HEK293 (cell line): ENCODE data around the gene PRR35.

ENCODE experiments used
- CTCF ChIA-PET: fragments of 350-600 bp; formaldehyde crosslinking; extraction: SDS; loops from one replicate; lab custom pipeline; 2021; ENCODE audit warnings: antibody characterized with exemption; lab: Yijun Ruan, JAX
- POLR2A ChIA-PET: fragments of 300-600 bp; formaldehyde crosslinking; extraction: SDS; loops from one replicate; lab custom pipeline; 2020; ENCODE audit warnings: antibody characterized with exemption, inconsistent platforms; lab: Yijun Ruan, JAX
- H3K27ac ChIP-seq: fragments of 200-500 bp; sonication (Bioruptor generic); 2 replicates; pipeline ENCODE4 v1.5.1; 2014; ENCODE audit warnings: low read depth, low read length, control low read depth, inconsistent platforms; ENCODE audit errors: extremely low read depth
- H3K36me3 ChIP-seq, 2 experiments: fragments of 200-500 bp in 1 of 2; sonication (Bioruptor generic) in 1 of 2; 1 replicate in 1 of 2; 2 replicates in 1 of 2; pipeline ENCODE4 v1.5.1; 2014 to 2017; ENCODE audit warnings: inconsistent platforms in 2 of 2, low read length in 2 of 2; ENCODE audit not compliant: control insufficient read depth in 2 of 2, insufficient read depth in 1 of 2
- H3K4me1 ChIP-seq: fragments of 200-500 bp; sonication (Bioruptor generic); 2 replicates; pipeline ENCODE4 v1.5.1; 2014; ENCODE audit warnings: mild to moderate bottlenecking, low read length, inconsistent platforms; ENCODE audit not compliant: control insufficient read depth, insufficient read depth
- H3K4me3 ChIP-seq: 2 replicates; pipeline ENCODE4 v1.5.1; 2011; ENCODE audit warnings: low read depth, mild to moderate bottlenecking, control low read depth, low read length, moderate library complexity
- H3K9me3 ChIP-seq: fragments of 200-500 bp; sonication (Bioruptor generic); 2 replicates; pipeline ENCODE4 v1.5.1; 2014; ENCODE audit warnings: low read depth, low read length, inconsistent platforms; ENCODE audit not compliant: control insufficient read depth, insufficient read depth
- GLIS2 ChIP-seq: fragments of 450-650 bp; formaldehyde crosslinking; IDR thresholded peaks from 2 replicates; pipeline ENCODE4 v1.5.1; 2016; ENCODE audit warnings: missing biosample characterization, missing genetic modification characterization
- INSM2 ChIP-seq: fragments of 450-650 bp; formaldehyde crosslinking; IDR thresholded peaks from 2 replicates; pipeline ENCODE4 v1.5.1; 2016; ENCODE audit warnings: missing biosample characterization, missing genetic modification characterization
- MYNN ChIP-seq: fragments of 450-650 bp; formaldehyde crosslinking; IDR thresholded peaks from 2 replicates; pipeline ENCODE4 v1.5.1; 2016; ENCODE audit warnings: missing biosample characterization, missing genetic modification characterization, borderline replicate concordance
- PATZ1 ChIP-seq: fragments of 450-650 bp; formaldehyde crosslinking; IDR thresholded peaks from 2 replicates; pipeline ENCODE4 v1.5.1; 2016; ENCODE audit warnings: missing biosample characterization, missing genetic modification characterization
- SCRT2 ChIP-seq: fragments of 450-650 bp; formaldehyde crosslinking; IDR thresholded peaks from 2 replicates; pipeline ENCODE4 v1.5.1; 2016; ENCODE audit warnings: missing biosample characterization, missing genetic modification characterization
- ZBTB6 ChIP-seq: fragments of 450-650 bp; formaldehyde crosslinking; IDR thresholded peaks from 2 replicates; pipeline ENCODE4 v1.5.1; 2017; ENCODE audit warnings: missing biosample characterization, missing genetic modification characterization
- ZBTB8A ChIP-seq: fragments of 450-650 bp; formaldehyde crosslinking; IDR thresholded peaks from 2 replicates; pipeline ENCODE4 v1.5.1; 2016; ENCODE audit warnings: missing biosample characterization, missing genetic modification characterization
- ZFP37 ChIP-seq: fragments of 450-650 bp; formaldehyde crosslinking; IDR thresholded peaks from 2 replicates; pipeline ENCODE4 v1.5.1; 2016; ENCODE audit warnings: missing biosample characterization, missing genetic modification characterization
- ZNF155 ChIP-seq: fragments of 450-650 bp; formaldehyde crosslinking; IDR thresholded peaks from 2 replicates; pipeline ENCODE4 v1.5.1; 2016; ENCODE audit warnings: missing biosample characterization, missing genetic modification characterization
- ZNF157 ChIP-seq: fragments of 450-650 bp; formaldehyde crosslinking; IDR thresholded peaks from 2 replicates; pipeline ENCODE4 v1.5.1; 2016; ENCODE audit warnings: missing biosample characterization, missing genetic modification characterization
- ZNF169 ChIP-seq: fragments of 450-650 bp; formaldehyde crosslinking; IDR thresholded peaks from 2 replicates; pipeline ENCODE4 v1.5.1; 2016; ENCODE audit warnings: missing biosample characterization, missing genetic modification characterization
- ZNF19 ChIP-seq: fragments of 450-650 bp; formaldehyde crosslinking; IDR thresholded peaks from 2 replicates; pipeline ENCODE4; 2016; ENCODE audit warnings: missing biosample characterization, missing genetic modification characterization, low read depth
- ZNF248 ChIP-seq: fragments of 450-650 bp; formaldehyde crosslinking; IDR thresholded peaks from 2 replicates; pipeline ENCODE4 v1.5.1; 2017; ENCODE audit warnings: missing biosample characterization, missing genetic modification characterization
- ZNF26 ChIP-seq: fragments of 450-650 bp; formaldehyde crosslinking; IDR thresholded peaks from 2 replicates; pipeline ENCODE4 v1.5.1; 2016; ENCODE audit warnings: missing biosample characterization, missing genetic modification characterization
- ZNF266 ChIP-seq: fragments of 450-650 bp; formaldehyde crosslinking; IDR thresholded peaks from 2 replicates; pipeline ENCODE4 v1.5.1; 2016; ENCODE audit warnings: missing biosample characterization, missing genetic modification characterization, low read depth
- ZNF362 ChIP-seq: fragments of 450-650 bp; formaldehyde crosslinking; IDR thresholded peaks from 2 replicates; pipeline ENCODE4 v1.5.1; 2016; ENCODE audit warnings: missing biosample characterization, missing genetic modification characterization
- ZNF391 ChIP-seq: fragments of 450-650 bp; formaldehyde crosslinking; IDR thresholded peaks from 2 replicates; pipeline ENCODE4 v1.5.1; 2016; ENCODE audit warnings: low read depth, missing biosample characterization, missing genetic modification characterization, borderline replicate concordance
- ZNF433 ChIP-seq: fragments of 450-650 bp; formaldehyde crosslinking; IDR thresholded peaks from 2 replicates; pipeline ENCODE4 v1.5.1; 2016; ENCODE audit warnings: missing biosample characterization, missing genetic modification characterization, low read depth
- ZNF449 ChIP-seq: fragments of 450-650 bp; formaldehyde crosslinking; IDR thresholded peaks from 2 replicates; pipeline ENCODE4 v1.5.1; 2017; ENCODE audit warnings: missing biosample characterization, mild to moderate bottlenecking, missing genetic modification characterization, moderate library complexity
- ZNF521 ChIP-seq: fragments of 450-650 bp; formaldehyde crosslinking; IDR thresholded peaks from 2 replicates; pipeline ENCODE4 v1.5.1; 2017; ENCODE audit warnings: missing biosample characterization, mild to moderate bottlenecking, missing genetic modification characterization
- ZNF560 ChIP-seq: fragments of 450-650 bp; formaldehyde crosslinking; IDR thresholded peaks from 2 replicates; pipeline ENCODE4 v1.5.1; 2017; ENCODE audit warnings: missing biosample characterization, missing genetic modification characterization, borderline replicate concordance
- ZNF654 ChIP-seq: fragments of 450-650 bp; formaldehyde crosslinking; IDR thresholded peaks from 2 replicates; pipeline ENCODE4 v1.5.1; 2016; ENCODE audit warnings: low read depth, missing biosample characterization, missing genetic modification characterization
- ZNF791 ChIP-seq: fragments of 450-650 bp; formaldehyde crosslinking; IDR thresholded peaks from 2 replicates; pipeline ENCODE4 v1.5.1; 2016; ENCODE audit warnings: missing biosample characterization, missing genetic modification characterization
- ZSCAN4 ChIP-seq: fragments of 450-650 bp; formaldehyde crosslinking; IDR thresholded peaks from 2 replicates; pipeline ENCODE4 v1.5.1; 2017; ENCODE audit warnings: missing biosample characterization, missing genetic modification characterization

PRR35 gene

GRCh38 chr16:578232-578869 is 18.2 kb downstream of the PRR35 start (continued):
- TF ChIP-seq INSM2 (tag by site-specific recombination) (no peak), ZFP37 (tag by site-specific recombination) (no peak), ZNF391 (tag by site-specific recombination) (no peak), ZBTB6 (tag by site-specific recombination) (peak; percentile 88), ZNF266 (tag by site-specific recombination) (no peak), GLIS2 (tag by site-specific recombination) (0 out of 2 replicates have a peak, but pooled peaks have one; percentile 23), ZNF248 (tag by site-specific recombination) (no peak), ZNF362 (tag by site-specific recombination) (no peak), ZNF157 (tag by site-specific recombination) (no peak), ZNF26 (tag by site-specific recombination) (no peak)

GRCh38 chr16:578870-579405 is 18.7 kb downstream of the PRR35 start:
- Histone ChIP-seq H3K36me3 (peaks cover 0 to 49% of the 10 kb centered on the region in 2 experiments; a peak in 1 of 3 replicates), H3K27ac (no peak overlapping the region), H3K9me3 (no peaks in the 10 kb centered on the region), H3K4me3 (no peak overlapping the region), H3K4me1 (no peaks in the 10 kb centered on the region)
- ChIA-PET POLR2A (interaction anchor here (0.6 kb wide), 1 partner anchor 52 kb away, joined by 3 read pairs; the partner anchor contains the start of gene CAPN15), CTCF (interaction anchor here (0.8 kb wide), 1 partner anchor 96 kb away, joined by 4 read pairs; the partner anchor contains the start of gene RHBDL1)
- TF ChIP-seq ZNF155 (tag by site-specific recombination) (no peak), MYNN (no peak), ZNF521 (tag by site-specific recombination) (no peak), ZSCAN4 (no peak), ZNF449 (tag by site-specific recombination) (peak; percentile 64), PATZ1 (tag by site-specific recombination) (peak; percentile 83), ZNF654 (tag by site-specific recombination) (peak; percentile 58; the same call in 1 of the 2 replicates), ZNF433 (tag by site-specific recombination) (no peak), ZNF19 (tag by site-specific recombination) (no peak), ZBTB8A (tag by site-specific recombination) (peak; percentile 67), ZNF169 (no peak), SCRT2 (no peak), ZNF560 (tag by site-specific recombination) (no peak), ZNF791 (no peak)
